OCI-LY7 (cell line): ENCODE results near the gene DIPK1B. TPM values are rescaled to one million over a fixed set of nuclear protein-coding genes. Genes with fewer than 3 reads are reported as not detected.

Experiments used
- BruUV-seq: library from RNA; stranded (reverse); fragments of 400-500 nt; replicated peaks from 2 replicates; lab custom pipeline; 2021; lab: Mats Ljungman, UMichigan
- CTCF ChIA-PET: fragments of 300-600 bp; sonication (Branson Sonifier 250); formaldehyde crosslinking; loops from one replicate; lab custom pipeline; 2022; ENCODE audit warnings: antibody characterized with exemption; ENCODE audit not compliant: unreplicated experiment; lab: Charles Lee
- POLR2A ChIA-PET: fragments of 300-600 bp; sonication (Branson Sonifier 250); formaldehyde crosslinking; loops from one replicate; lab custom pipeline; 2022; ENCODE audit warnings: antibody characterized with exemption; lab: Charles Lee
- DNase-seq: peaks from one replicate; pipeline ENCODE4 v3.0.0-alpha.2; 2015; ENCODE audit warnings: low spot score
- H2AFZ ChIP-seq: fragments of 200-600 bp; sonication (generic), shearing (Covaris generic); 2 replicates; pipeline ENCODE4 v1.6.1; 2014; ENCODE audit warnings: mild to moderate bottlenecking, antibody characterized with exemption, low read length, moderate library complexity
- H3K27ac ChIP-seq: fragments of 200-600 bp; sonication (generic); 2 replicates; pipeline ENCODE4 v1.5.1; 2014; ENCODE audit warnings: mixed run types, low read depth, mild to moderate bottlenecking, moderate library complexity, low read length, inconsistent platforms; ENCODE audit not compliant: poor library complexity, severe bottlenecking
- H3K36me3 ChIP-seq: fragments of 200-600 bp; sonication (generic); 2 replicates; pipeline ENCODE4 v1.6.1; 2014; ENCODE audit warnings: mild to moderate bottlenecking, antibody characterized with exemption, low read length, moderate library complexity, mixed read lengths; ENCODE audit not compliant: insufficient read depth
- H3K4me1 ChIP-seq: fragments of 200-600 bp; sonication (generic); 2 replicates; pipeline ENCODE4 v1.5.1; 2014; ENCODE audit warnings: mild to moderate bottlenecking, low read length; ENCODE audit not compliant: insufficient read depth, poor library complexity, severe bottlenecking
- H3K4me2 ChIP-seq: fragments of 200-600 bp; sonication (generic); 2 replicates; pipeline ENCODE4 v1.6.1; 2014; ENCODE audit warnings: mild to moderate bottlenecking, low read length
- H3K4me3 ChIP-seq: fragments of 200-600 bp; sonication (generic); 2 replicates; pipeline ENCODE4 v1.5.1; 2014; ENCODE audit warnings: mild to moderate bottlenecking, low read depth, low read length; ENCODE audit not compliant: poor library complexity, severe bottlenecking
- H3K79me2 ChIP-seq: fragments of 200-600 bp; sonication (generic); 2 replicates; pipeline ENCODE4 v1.6.1; 2016; ENCODE audit warnings: low read depth, mild to moderate bottlenecking, low read length, moderate library complexity, mixed read lengths; ENCODE audit not compliant: insufficient read depth
- H3K9me2 ChIP-seq: fragments of 200-600 bp; sonication (generic); 2 replicates; pipeline ENCODE4 v1.6.1; 2016; ENCODE audit warnings: mild to moderate bottlenecking, low read length, mixed read lengths; ENCODE audit not compliant: insufficient read depth
- H3K9me3 ChIP-seq: fragments of 200-600 bp; sonication (generic); 2 replicates; pipeline ENCODE4 v1.6.1; 2014; ENCODE audit warnings: mild to moderate bottlenecking, mixed run types, low read length, mixed read lengths
- H4K20me1 ChIP-seq: fragments of 200-600 bp; sonication (generic); 2 replicates; pipeline ENCODE4 v1.6.1; 2014; ENCODE audit warnings: mild to moderate bottlenecking, antibody characterized with exemption, low read length, moderate library complexity, mixed read lengths; ENCODE audit not compliant: insufficient read depth
- EZH2phosphoT487 ChIP-seq: fragments of 200-600 bp; sonication (generic); IDR thresholded peaks from 2 replicates; pipeline ENCODE4 v1.6.1; 2018; ENCODE audit warnings: low read depth, borderline replicate concordance, mild to moderate bottlenecking, mixed run types, antibody characterized with exemption, low read length, moderate library complexity, mixed read lengths
- intact Hi-C: fragments of 100-400 bp; cut with micrococcal nuclease; formaldehyde crosslinking; loops from one replicate; pipeline ENCODE4 v1.10.0; 2022; ENCODE audit not compliant: unreplicated experiment
- total RNA-seq, 2 experiments: library from RNA; depleted of rRNA in 1 of 2; stranded (reverse); fragments of >200 nt in 1 of 2; shearing (Covaris generic) in 1 of 2; gene quantifications; 2 replicates each; pipeline ENCODE4 v1.2.3, GENCODE V29; 2014 to 2022
- TF ChIP-seq, protein P1 (sequence below): fragments of 200-600 bp; sonication (generic); conservative IDR thresholded peaks from 2 replicates; pipeline ENCODE4 v1.5.1; 2014; ENCODE audit warnings: mild to moderate bottlenecking, antibody characterized with exemption, low read length, moderate library complexity, mixed read lengths

DIPK1B gene
- total RNA-seq, 2 experiments from 2014 or later = 0.30 to 13.3 TPM

DNA sequence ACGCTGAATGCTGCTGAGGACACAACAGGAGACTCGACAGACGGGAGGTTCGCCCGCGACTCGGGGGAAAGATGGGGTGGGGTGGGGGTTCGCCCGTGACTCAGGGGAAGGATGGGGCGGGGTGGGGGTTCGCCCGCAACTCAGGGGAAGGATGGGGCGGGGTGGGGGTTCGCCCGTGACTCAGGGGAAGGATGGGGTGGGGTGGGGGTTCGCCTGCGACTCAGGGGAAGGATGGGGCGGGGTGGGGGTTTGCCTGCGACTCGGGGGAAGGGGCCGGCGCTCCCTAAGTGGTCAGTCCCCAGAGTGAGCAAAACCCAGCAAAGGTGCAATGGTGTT lies 33.8 kb downstream of the DIPK1B start:
- Histone ChIP-seq H3K9me2 (no peaks in the 10 kb centered on the region), H3K4me2 (no peak overlapping the region), H3K4me3 (no peak overlapping the region), H3K27ac (no peak overlapping the region), H4K20me1 (no peaks in the 10 kb centered on the region), H3K36me3 (no peaks in the 10 kb centered on the region), H3K4me1 (peaks cover 12% of the 10 kb centered on the region), H3K79me2 (no peaks in the 10 kb centered on the region), H3K9me3 (peaks cover 2% of the 10 kb centered on the region), H2AFZ (no peak overlapping the region)
- intact Hi-C loops = no loop called here
- BruUV-seq = no TSS peak
- no peak for TF ChIP-seq EZH2phosphoT487
- TF ChIP-seq, protein P1, sequence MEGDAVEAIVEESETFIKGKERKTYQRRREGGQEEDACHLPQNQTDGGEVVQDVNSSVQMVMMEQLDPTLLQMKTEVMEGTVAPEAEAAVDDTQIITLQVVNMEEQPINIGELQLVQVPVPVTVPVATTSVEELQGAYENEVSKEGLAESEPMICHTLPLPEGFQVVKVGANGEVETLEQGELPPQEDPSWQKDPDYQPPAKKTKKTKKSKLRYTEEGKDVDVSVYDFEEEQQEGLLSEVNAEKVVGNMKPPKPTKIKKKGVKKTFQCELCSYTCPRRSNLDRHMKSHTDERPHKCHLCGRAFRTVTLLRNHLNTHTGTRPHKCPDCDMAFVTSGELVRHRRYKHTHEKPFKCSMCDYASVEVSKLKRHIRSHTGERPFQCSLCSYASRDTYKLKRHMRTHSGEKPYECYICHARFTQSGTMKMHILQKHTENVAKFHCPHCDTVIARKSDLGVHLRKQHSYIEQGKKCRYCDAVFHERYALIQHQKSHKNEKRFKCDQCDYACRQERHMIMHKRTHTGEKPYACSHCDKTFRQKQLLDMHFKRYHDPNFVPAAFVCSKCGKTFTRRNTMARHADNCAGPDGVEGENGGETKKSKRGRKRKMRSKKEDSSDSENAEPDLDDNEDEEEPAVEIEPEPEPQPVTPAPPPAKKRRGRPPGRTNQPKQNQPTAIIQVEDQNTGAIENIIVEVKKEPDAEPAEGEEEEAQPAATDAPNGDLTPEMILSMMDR = no peak
- no peak for DNase-seq
- ChIA-PET CTCF (no interaction called here), POLR2A (no interaction called here)

GRCh38 chr9:136746621-136747020 lies 34.2 kb downstream of the DIPK1B start:
- Histone ChIP-seq H3K27ac (no peak overlapping the region), H3K9me2 (no peaks in the 10 kb centered on the region), H3K9me3 (peaks cover 7% of the 10 kb centered on the region), H2AFZ (no peak overlapping the region), H3K79me2 (no peaks in the 10 kb centered on the region), H3K36me3 (no peaks in the 10 kb centered on the region), H4K20me1 (no peaks in the 10 kb centered on the region), H3K4me3 (no peak overlapping the region), H3K4me2 (no peak overlapping the region), H3K4me1 (peaks cover 9% of the 10 kb centered on the region)
- CTCF ChIA-PET = no interaction called here
- intact Hi-C loops = no loop called here
- POLR2A ChIA-PET = no interaction called here
- DNase-seq = no peak
- TF ChIP-seq EZH2phosphoT487 = no peak
- TF ChIP-seq, protein P1 = no peak
- no TSS peak for BruUV-seq

DNA sequence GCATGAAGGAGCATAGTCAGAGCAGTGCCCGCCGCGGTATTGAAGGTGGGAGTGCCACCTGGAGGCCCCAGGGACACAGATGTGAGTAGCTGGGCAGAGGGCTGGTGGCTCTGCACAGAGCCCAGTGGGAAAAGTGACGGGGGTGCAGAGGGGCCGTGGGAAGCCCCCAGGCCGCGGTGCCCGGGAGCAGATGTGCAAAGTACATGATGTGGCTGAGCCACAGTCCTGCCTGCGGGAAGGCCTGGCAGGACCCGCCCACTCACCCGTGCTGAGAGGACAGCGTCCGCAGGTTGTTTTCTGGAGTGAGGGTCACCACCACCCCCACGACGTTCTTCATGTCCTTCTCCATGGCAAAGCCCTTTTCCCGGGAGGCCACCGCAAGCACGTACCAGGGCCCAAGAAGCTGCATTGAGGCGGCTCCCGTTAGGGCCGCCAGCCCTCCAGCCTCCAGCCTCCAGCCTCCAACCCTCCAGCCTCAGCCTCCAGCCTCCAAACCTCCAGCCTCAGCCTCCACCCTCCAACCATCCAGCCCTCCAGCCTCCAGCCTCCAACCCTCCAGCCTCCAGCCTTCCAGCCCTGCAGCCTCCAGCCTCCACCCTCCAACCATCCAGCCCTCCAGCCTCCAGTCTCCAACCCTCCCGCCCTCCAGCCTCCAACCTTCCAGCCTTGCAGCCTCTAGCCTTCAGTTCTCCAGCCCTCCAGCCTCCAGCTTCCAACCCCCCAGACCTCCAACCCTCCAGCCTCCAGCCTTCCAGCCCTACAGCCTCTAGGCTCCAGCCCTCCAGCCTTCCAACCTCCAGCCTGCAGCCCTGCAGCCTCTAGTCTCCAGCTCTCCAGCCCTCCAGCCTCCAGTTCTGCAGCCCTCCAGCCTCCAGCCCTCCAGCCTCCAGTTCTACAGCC lies 35.0 kb downstream of the DIPK1B start:
- Histone ChIP-seq H3K4me1 (peaks cover 6% of the 10 kb centered on the region), H4K20me1 (no peaks in the 10 kb centered on the region), H3K9me2 (no peaks in the 10 kb centered on the region), H3K79me2 (no peaks in the 10 kb centered on the region), H2AFZ (no peak overlapping the region), H3K4me2 (no peak overlapping the region), H3K27ac (no peak overlapping the region), H3K9me3 (peaks cover 14% of the 10 kb centered on the region), H3K4me3 (no peak overlapping the region), H3K36me3 (no peaks in the 10 kb centered on the region)
- no peak for TF ChIP-seq EZH2phosphoT487
- TF ChIP-seq, protein P1 = no peak
- CTCF ChIA-PET = no interaction called here
- POLR2A ChIA-PET = no interaction called here
- DNase-seq = no peak
- intact Hi-C loops = no loop called here
- BruUV-seq = no TSS peak
